Renal pelvis (tissue), 4 donors: ENCODE measurements around the gene SLC6A1. TPM values are rescaled to one million over a fixed set of nuclear protein-coding genes. Genes with fewer than 3 reads are reported as not detected.
"Not testable (repeated sequence)": the region's sequence is repeated elsewhere in the genome, so short reads cannot be mapped to it uniquely, and the experiment has no call there.

Experiments used
- DNase-seq: peaks from one replicate; pipeline ENCODE4 v3.0.0-alpha.2; 2013
- polyA plus RNA-seq, 3 donors: library from polyadenylated mRNA; unstranded; fragments of 120-200 nt; gene quantifications; one replicate each; pipeline ENCODE4 v1.2.1, GENCODE V29; 2013; ENCODE audit not compliant: insufficient read length in 3 of 3

SLC6A1 gene
- polyA plus RNA-seq, 3 donors, result 1.2 TPM

DNA sequence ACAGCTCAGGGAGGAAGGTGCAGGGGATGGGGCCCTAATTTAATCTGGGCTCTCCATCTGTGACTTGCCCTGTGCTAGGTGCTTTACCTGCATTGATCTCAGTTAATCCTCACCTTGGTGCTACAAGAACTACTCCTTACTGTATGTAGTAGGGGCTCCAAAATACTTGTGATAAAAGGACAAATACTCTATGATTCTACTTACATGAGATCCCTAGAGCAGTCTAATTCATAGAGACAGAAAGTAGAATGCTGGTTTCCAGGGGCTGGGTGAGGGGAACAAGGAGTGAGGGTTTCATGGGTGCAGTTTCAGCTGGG lies 67.2 kb downstream of the SLC6A1 start:
- no peak for DNase-seq

- peak; percentile 26 for DNase-seq
These were observed 68.1 kb downstream of the SLC6A1 start for GRCh38 chr3:11060500-11061251.

- DNase-seq, result not testable (repeated sequence)
These were observed 68.8 kb downstream of the SLC6A1 start for GRCh38 chr3:11061268-11061871.

GRCh38 chr3:11062704-11063103 lies 70.2 kb downstream of the SLC6A1 start:
- DNase-seq, result no peak

GRCh38 chr3:11071096-11071755 lies 78.7 kb downstream of the SLC6A1 start:
- no peak for DNase-seq

DNA sequence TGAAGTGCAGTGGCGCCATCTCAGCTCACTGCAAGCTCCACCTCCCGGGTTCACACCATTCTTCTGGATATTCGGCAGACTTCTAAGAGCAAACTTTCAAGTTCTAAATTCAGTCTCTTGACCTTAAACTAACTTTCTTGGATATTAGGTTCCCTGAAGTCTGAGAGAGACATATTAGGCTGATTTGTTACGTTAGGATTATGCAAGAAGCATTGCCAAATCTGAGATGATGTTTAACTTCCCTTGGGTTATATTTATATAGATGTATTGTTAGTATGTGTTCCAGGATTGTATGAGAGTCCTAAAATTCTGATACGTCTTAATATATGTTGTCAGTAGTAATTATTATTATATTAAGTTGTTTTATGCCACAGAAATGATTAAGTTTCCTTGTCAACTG lies 80.1 kb downstream of the SLC6A1 start:
- no peak for DNase-seq

DNA sequence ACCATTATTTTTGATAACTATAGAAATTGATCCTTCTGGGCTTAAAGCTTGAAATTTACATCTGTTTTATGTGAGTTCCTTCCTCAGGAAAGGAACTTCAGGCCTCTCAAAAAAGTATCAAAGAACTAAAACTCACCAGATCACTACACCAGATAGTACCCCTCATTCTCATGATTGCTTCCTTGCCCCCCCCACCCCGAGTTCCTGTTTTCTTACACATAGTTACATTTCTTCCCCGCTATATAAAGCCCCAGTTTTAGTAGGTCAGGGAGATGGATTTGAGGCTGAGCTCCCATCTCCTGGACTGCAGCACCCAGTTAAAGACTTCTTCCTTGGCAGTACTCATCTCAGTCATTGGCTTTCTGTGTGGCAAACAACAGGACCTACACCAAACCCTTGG lies 81.5 kb downstream of the SLC6A1 start:
- no peak for DNase-seq

GRCh38 chr3:11074451-11074850 lies 81.9 kb downstream of the SLC6A1 start:
- DNase-seq, result no peak

DNA sequence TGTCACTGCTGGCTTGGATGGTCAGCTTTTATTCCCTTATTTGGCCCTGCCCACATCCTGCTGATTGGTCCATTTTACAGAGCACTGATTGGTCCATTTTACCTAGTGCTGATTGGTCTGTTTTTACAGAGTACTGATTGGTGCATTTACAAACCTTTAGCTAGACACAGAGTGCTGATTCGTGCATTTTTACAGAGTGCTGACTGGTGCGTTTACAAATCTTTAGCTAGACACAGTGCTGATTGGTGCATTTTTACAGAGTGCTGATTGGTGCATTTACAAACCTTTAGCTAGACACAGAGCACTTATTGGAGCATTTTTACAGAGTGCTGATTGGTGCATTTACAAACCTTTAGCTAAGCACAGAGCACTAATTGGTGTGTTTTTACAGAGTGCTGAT lies 82.6 kb downstream of the SLC6A1 start:
- not testable (repeated sequence) for DNase-seq

DNA sequence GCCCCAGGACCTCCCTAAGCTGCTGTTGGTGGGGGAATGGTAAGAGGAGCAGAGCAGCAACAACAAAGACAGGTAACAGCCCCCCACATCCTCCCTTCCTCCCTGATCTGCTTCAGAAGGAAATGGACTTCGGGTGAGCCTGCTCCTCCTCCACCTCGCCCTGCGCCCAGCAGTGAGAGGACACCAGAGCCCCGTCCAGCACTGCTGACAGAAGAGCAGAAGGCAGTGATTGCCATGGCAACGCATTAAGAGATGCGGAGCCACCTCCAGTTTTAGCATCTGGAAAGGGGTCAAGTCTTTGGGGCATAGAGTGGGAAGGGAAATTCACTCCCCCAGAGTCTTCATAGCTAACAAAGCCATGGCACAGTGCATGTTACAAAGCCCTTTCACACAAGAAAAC lies 84.2 kb downstream of the SLC6A1 start:
- no peak for DNase-seq

DNA sequence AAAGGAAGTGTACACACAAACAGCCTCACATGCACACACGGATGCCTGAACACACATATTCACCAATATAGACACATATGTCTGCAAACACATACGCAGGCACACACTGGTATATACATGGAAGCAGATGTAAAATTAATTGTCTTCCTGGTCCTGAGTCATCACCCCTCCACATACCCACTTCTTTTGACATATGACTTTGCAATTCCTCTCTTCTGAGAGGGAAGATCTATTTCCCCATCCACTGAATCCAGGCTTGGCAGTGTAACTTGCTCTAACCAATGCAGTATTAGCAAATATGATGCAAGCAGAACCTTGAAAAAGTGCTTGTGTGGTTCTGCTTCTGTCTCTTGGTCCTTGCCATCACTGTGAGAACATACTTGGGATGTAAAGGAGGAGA lies 84.9 kb downstream of the SLC6A1 start:
- DNase-seq, result no peak

DNA sequence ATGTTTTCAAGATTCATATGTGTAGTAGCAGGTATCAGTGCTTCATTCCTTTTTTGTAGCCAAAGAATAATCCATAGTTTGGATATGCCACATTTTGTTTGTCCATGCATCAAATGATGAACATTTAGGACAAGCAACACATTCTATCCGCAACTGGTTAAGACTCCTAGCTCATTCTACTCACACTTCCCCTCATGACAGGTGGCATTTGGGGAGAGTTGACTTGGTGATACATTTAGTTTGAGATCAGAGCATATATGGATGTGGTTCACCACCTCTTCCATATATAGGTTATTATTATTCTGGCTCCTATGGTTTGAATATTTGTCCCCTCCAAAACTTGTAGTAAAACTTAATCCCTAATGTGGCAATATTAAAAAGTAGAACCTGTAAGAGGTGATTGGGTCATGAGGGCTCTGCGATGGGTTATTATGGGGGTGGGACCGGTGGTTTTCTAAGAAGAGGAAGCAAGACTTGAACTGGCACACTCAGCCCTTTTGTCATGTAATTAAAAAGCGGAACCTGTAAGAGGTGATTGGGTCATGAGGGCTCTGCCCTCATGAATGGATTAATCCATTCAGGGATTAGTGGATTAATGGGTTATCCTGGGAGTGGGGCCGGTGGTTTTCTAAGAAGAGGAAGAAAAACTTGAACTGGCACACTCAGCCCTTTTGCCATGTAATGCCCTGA lies 86.4 kb downstream of the SLC6A1 start:
- DNase-seq, result no peak

DNA sequence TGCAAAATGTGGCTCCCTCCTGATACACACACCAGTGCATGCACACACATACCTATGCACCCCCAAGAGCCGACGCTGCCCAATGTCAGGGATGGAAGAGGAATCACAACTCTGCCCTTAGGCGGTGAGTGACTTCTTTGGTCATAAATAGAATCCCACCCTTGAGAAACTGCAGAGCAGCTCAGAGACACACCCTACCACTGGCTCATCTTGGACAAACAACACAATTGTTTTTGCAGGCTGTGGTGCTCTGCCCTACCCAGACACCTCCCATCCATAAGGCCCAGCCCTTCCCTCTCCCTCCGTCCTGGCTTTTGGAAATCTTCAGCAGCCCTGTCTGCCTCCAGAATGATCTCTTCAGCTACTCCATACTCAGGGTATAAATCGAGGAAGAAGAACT lies 87.9 kb downstream of the SLC6A1 start:
- DNase-seq, result no peak

DNA sequence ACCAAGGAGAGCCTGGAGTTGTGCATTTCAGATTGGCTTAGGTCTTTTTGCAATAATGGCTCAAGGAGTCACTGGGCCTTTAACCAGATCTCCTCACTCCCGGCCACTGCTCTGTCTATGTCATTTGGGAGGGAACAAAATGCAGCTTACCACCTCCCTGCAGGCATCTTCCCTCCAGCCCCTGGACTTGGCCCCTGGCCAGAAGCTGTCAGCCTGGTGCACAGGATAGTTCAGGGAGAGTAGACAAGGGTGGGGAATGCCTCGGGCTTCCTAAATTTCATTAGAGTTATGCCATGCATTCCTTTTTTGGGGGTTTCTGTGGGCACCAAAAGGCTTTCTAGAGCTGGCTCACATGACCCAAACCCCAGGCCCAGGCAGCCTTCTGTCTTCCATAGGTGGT lies 91.5 kb downstream of the SLC6A1 start:
- no peak for DNase-seq

DNA sequence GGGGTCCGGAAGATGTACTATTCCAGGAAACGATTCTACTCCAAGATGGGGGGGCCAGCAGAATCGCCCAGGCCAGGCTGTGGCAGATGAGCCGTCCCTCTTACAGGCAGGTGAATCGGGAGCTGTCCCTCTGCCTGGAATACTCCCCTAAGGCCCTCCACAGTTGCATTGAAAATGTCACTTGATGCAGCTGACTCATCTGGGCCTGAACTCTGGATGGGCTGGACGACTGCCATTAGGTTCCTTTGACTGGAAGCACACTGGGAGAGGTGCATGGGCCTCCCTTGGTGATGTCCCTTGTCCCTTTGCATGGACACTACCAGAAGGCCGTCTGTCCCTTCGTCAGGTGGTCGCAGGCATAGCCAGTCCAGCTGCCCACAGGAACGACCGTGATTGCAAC lies 92.1 kb downstream of the SLC6A1 start:
- no peak for DNase-seq

DNA sequence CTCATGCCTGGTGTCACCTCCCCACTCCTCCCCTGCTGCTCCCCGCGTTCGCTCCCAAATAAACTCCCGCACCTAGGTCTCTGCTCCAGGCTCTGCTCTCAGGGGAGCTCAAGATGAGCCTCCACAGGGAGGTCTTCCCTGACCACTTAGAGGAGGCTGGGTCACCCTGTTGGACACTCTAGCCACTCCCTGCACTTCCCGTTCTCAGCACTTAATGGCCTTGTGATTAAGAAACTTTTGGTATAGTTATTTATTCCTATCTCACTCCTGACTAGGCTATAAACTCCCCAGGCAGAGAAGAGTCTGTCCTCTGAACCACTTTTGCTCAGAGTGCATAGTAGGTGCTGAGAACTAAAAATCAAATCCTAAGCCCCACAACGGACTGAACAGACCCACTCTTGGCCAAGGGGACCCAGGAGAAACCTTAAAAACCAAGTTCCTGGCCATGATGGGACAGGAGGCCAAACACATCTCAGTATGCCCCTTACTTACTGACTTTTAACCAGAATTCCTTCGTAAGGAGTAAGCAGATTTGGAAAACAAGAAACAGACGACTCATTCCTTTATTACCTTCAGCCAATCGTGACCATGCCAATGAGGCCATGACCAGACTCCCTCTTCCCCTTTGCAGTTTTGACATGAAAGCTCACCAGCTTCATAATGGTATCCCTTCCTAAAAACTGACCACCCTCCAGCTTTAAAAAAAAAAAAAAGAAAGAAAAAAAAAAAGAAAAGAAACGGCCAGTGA lies 92.7 kb downstream of the SLC6A1 start:
- DNase-seq, result no peak

GRCh38 chr3:11086856-11087255 lies 94.3 kb downstream of the SLC6A1 start:
- DNase-seq, result no peak

DNA sequence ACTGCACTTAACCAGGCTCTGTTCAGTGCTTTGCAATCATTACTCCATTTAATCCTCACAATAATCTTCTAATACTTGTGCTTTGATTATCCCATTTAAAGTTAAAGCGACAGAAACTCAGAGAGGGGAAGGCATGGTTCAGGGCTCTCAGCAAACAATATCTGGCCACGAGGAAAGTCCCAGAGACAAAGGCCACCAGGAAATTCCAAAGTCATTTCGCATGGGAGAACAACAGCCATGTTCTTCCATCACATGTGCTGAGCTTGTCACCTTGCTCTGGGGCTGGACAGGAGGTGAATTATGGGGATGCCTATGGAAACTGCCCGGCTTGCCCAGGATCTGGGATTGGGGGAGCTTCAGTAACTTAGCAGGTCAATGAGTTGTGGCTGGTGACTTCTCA lies 95.5 kb downstream of the SLC6A1 start:
- DNase-seq, result no peak

DNA sequence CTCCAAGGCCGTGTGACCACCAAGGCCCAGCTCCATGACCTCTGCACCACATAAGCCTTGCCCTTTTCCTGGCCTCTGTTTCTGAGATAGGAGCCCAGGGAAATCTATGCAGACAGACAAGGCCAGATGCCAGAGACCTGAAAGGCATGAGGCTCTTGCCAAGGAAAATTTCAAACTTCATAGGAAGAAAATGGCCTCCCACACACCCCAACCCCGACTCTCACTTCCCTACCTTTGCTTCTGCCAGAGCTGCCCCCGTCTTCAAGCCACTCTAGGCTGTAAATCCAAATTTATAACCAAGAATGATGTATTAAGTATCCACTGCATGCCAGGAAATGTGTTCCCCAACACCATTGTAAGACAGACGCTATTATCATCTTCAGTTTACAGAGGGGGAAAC lies 96.3 kb downstream of the SLC6A1 start:
- no peak for DNase-seq
